ENCODE measurements around the gene SWT1. TPM values are rescaled to one million over a fixed set of nuclear protein-coding genes. Genes with fewer than 3 reads are reported as not detected.

Gene SWT1
- total RNA-seq, 1 experiment from 2014 or later, result 2.7 TPM

GRCh38 chr1:185157599-185158412, 839 bp downstream of the SWT1 start:
- DNase-seq, result no peak
- CTCF ChIA-PET, result interaction anchor here (0.9 to 2.1 kb wide), 2 partner anchors 12 to 13 kb away, joined by 4 to 16 read pairs; no protein-coding TSS in a partner anchor
- intact Hi-C loops (cut with micrococcal nuclease; ENCODE audit: unreplicated experiment), result loop anchor here (2.0 to 5.0 kb wide), 5 partner anchors 111 to 401 kb away; partner anchors contain the start of genes IVNS1ABP and RNF2
- POLR2A ChIA-PET, result interaction anchor here (1.0 kb wide), 1 partner anchor 159 kb away, joined by 10 read pairs; the partner anchor contains the start of gene IVNS1ABP
- H3K4me1 Mint-ChIP-seq (ENCODE audit: low read depth, unreplicated experiment), result no peaks in the 10 kb centered on the region
- peak overlapping the region; percentile 88 for H3K4me3 ChIP-seq (ENCODE audit: low read depth, low read length)
- H3K27ac Mint-ChIP-seq (ENCODE audit: unreplicated experiment), result peak overlapping the region; percentile 87
- TF ChIP-seq, protein P1, sequence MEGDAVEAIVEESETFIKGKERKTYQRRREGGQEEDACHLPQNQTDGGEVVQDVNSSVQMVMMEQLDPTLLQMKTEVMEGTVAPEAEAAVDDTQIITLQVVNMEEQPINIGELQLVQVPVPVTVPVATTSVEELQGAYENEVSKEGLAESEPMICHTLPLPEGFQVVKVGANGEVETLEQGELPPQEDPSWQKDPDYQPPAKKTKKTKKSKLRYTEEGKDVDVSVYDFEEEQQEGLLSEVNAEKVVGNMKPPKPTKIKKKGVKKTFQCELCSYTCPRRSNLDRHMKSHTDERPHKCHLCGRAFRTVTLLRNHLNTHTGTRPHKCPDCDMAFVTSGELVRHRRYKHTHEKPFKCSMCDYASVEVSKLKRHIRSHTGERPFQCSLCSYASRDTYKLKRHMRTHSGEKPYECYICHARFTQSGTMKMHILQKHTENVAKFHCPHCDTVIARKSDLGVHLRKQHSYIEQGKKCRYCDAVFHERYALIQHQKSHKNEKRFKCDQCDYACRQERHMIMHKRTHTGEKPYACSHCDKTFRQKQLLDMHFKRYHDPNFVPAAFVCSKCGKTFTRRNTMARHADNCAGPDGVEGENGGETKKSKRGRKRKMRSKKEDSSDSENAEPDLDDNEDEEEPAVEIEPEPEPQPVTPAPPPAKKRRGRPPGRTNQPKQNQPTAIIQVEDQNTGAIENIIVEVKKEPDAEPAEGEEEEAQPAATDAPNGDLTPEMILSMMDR (IDR thresholded peaks at IDR 0.05; ENCODE audit: insufficient read depth in 1 of 2, low read depth in 1 of 2, low read length in 1 of 2, severe bottlenecking in 1 of 2, unreplicated experiment in 1 of 2), result no peak
- H3K9me3 Mint-ChIP-seq (ENCODE audit: unreplicated experiment), result no peaks in the 10 kb centered on the region
- H3K36me3 Mint-ChIP-seq (ENCODE audit: insufficient read depth, unreplicated experiment), result no peaks in the 10 kb centered on the region
- no peaks in the 10 kb centered on the region for H3K36me3 ChIP-seq (ENCODE audit: control insufficient read depth, insufficient read depth, low read length)
- H3K4me3 Mint-ChIP-seq (ENCODE audit: unreplicated experiment), result peak overlapping the region; percentile 93
- no peaks in the 10 kb centered on the region for H3K27me3 ChIP-seq (replicated peaks; ENCODE audit: control insufficient read depth, insufficient read depth, low read length)
- H3K4me1 ChIP-seq, result peaks cover 9% of the 10 kb centered on the region; the same call in 1 of the 2 replicates
- no peaks in the 10 kb centered on the region for H3K27me3 Mint-ChIP-seq (ENCODE audit: insufficient read depth, unreplicated experiment)
- TSS peak; percentile 39 for BruUV-seq (replicated peaks)
- no peaks in the 10 kb centered on the region for H3K9me3 ChIP-seq

DNA sequence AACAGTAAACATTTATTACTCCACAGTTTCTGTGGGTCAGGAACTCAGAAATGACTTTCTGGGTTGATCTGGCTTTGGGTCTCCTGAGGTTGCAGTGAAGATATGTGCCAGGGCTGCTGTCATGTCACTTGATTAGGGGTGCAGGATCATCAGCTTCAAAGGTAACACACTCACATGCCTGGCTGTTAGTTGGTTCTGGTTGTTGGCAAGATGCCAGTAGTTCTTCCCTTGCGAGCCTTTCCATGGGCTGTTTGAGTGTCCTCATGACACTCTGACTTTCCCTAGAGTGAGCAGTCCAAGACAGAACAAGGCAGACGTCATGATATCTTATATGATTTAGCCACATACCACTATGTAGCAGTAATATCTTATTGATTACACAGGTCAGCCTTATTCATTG, 1.8 kb downstream of the SWT1 start:
- ChIA-PET POLR2A (no interaction called here), CTCF (interaction anchor here (0.6 to 0.9 kb wide), 2 partner anchors 12 to 173 kb away, joined by 3 to 4 read pairs; no protein-coding TSS in a partner anchor)
- Histone ChIP-seq H3K36me3 (ENCODE audit: control insufficient read depth, insufficient read depth, low read length) (no peaks in the 10 kb centered on the region), H3K27me3 (replicated peaks; ENCODE audit: control insufficient read depth, insufficient read depth, low read length) (no peaks in the 10 kb centered on the region), H3K9me3 (no peaks in the 10 kb centered on the region), H3K4me3 (ENCODE audit: low read depth, low read length) (no peak overlapping the region), H3K4me1 (peaks cover 9% of the 10 kb centered on the region; the same call in 1 of the 2 replicates)
- H3K27ac Mint-ChIP-seq (ENCODE audit: unreplicated experiment), result no peak overlapping the region
- no peaks in the 10 kb centered on the region for H3K9me3 Mint-ChIP-seq (ENCODE audit: unreplicated experiment)
- BruUV-seq (replicated peaks), result no TSS peak
- no peaks in the 10 kb centered on the region for H3K36me3 Mint-ChIP-seq (ENCODE audit: insufficient read depth, unreplicated experiment)
- H3K27me3 Mint-ChIP-seq (ENCODE audit: insufficient read depth, unreplicated experiment), result no peaks in the 10 kb centered on the region
- no peaks in the 10 kb centered on the region for H3K4me1 Mint-ChIP-seq (ENCODE audit: low read depth, unreplicated experiment)
- no peak overlapping the region for H3K4me3 Mint-ChIP-seq (ENCODE audit: unreplicated experiment)
- TF ChIP-seq, protein P1 (IDR thresholded peaks at IDR 0.05; ENCODE audit: insufficient read depth in 1 of 2, low read depth in 1 of 2, low read length in 1 of 2, severe bottlenecking in 1 of 2, unreplicated experiment in 1 of 2), result no peak
- intact Hi-C loops (cut with micrococcal nuclease; ENCODE audit: unreplicated experiment), result loop anchor here (5.0 kb wide), 3 partner anchors 111 to 401 kb away; partner anchors contain the start of gene RNF2
- no peak for DNase-seq

GRCh38 chr1:185159966-185160365, 3.0 kb downstream of the SWT1 start:
- Mint-ChIP-seq H3K4me1 (ENCODE audit: low read depth, unreplicated experiment) (no peaks in the 10 kb centered on the region), H3K9me3 (ENCODE audit: unreplicated experiment) (no peaks in the 10 kb centered on the region), H3K4me3 (ENCODE audit: unreplicated experiment) (no peak overlapping the region), H3K27ac (ENCODE audit: unreplicated experiment) (no peak overlapping the region), H3K27me3 (ENCODE audit: insufficient read depth, unreplicated experiment) (no peaks in the 10 kb centered on the region), H3K36me3 (ENCODE audit: insufficient read depth, unreplicated experiment) (no peaks in the 10 kb centered on the region)
- Histone ChIP-seq H3K4me1 (peaks cover 7% of the 10 kb centered on the region; the same call in 1 of the 2 replicates), H3K9me3 (no peaks in the 10 kb centered on the region), H3K36me3 (ENCODE audit: control insufficient read depth, insufficient read depth, low read length) (no peaks in the 10 kb centered on the region), H3K27me3 (replicated peaks; ENCODE audit: control insufficient read depth, insufficient read depth, low read length) (no peaks in the 10 kb centered on the region), H3K4me3 (ENCODE audit: low read depth, low read length) (no peak overlapping the region)
- ChIA-PET POLR2A (no interaction called here), CTCF (no interaction called here)
- intact Hi-C loops (cut with micrococcal nuclease; ENCODE audit: unreplicated experiment), result loop anchor here (5.0 kb wide), 3 partner anchors 113 to 403 kb away; partner anchors contain the start of gene RNF2
- no TSS peak for BruUV-seq (replicated peaks)
- TF ChIP-seq, protein P1 (IDR thresholded peaks at IDR 0.05; ENCODE audit: insufficient read depth in 1 of 2, low read depth in 1 of 2, low read length in 1 of 2, severe bottlenecking in 1 of 2, unreplicated experiment in 1 of 2), result no peak
- no peak for DNase-seq

Data from Caco-2 (cell line).